ENCODE measurements around the gene PIN4. TPM values are rescaled to one million over a fixed set of nuclear protein-coding genes. Genes with fewer than 3 reads are reported as not detected.

Gene PIN4
- total and polyA plus RNA-seq, 10 of the 15 experiments (the other 5 are each of a cell fraction or from before 2014, with no cell fraction given) = 8.2 to 53.6 (median 33.9) TPM

DNA sequence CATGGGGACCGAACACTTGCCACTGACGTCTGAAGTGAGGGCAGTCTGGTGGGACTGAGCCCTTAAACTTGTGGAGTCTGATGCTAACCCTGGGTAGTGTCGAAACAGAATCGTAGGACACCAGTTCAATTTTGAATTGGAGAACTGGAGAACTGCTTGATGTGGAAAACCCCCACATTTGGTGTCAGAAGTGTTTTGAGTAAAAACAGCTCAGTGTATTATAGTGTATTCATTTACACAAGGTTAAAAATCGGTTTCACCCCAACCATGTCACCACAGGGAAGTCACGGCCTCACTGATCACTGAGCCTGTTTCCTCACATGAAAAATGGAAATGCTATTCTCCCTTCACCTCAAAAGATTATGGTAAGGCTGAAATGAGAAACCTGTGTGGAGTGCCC is 21.9 kb downstream of the PIN4 start (continued):
- TF ChIP-seq EGR1 (IDR thresholded peaks at IDR 0.05; ENCODE audit: borderline replicate concordance in 1 of 2, low read depth in 2 of 2, low read length in 2 of 2) = no peak

DNA sequence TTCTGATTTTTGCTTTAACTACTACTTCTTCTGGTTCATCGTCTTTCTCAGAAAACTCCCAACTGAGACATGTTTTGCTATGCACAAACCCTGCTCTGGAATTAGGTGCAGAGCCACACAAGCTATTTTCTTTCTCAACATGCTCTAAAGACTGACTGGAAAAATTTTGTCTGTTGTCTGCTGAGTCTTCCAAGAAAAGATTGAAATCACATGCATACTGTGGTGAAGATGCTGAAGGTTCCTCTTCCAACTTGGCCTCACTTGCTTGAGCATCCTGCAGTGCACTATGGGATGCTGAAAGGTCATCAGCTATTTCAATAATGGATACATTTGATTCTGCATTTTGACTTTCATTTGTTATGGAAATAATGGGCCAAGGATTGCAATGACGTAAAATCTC is 24.1 kb downstream of the PIN4 start:
- no peak for DNase-seq (ENCODE audit: low read depth, low spot score)
- Histone ChIP-seq H3K4me2 (ENCODE audit: control insufficient read depth, insufficient read depth) (no peak overlapping the region), H3K27ac (ENCODE audit: control insufficient read depth, insufficient read depth) (no peak overlapping the region), H3K4me1 (ENCODE audit: control insufficient read depth, insufficient read depth, low read length) (no peaks in the 10 kb centered on the region), H2AFZ (ENCODE audit: control insufficient read depth, low read depth, low read length) (no peak overlapping the region), H3K4me3 (no peak overlapping the region), H3K36me3 (ENCODE audit: control insufficient read depth in 2 of 2, insufficient read depth in 2 of 2, low read length in 1 of 2) (no peaks in the 10 kb centered on the region), H3K9ac (ENCODE audit: control insufficient read depth, insufficient read depth, low read length) (no peak overlapping the region), H3K9me3 (replicated peaks; ENCODE audit: control insufficient read depth, insufficient read depth, low read length) (no peaks in the 10 kb centered on the region), H4K20me1 (ENCODE audit: control insufficient read depth, insufficient read depth) (no peaks in the 10 kb centered on the region), H3K79me2 (ENCODE audit: control insufficient read depth, insufficient read depth, low read length) (no peaks in the 10 kb centered on the region), H3K27me3 (replicated peaks in 1 of 2; ENCODE audit: control insufficient read depth in 2 of 2, insufficient read depth in 2 of 2, low read length in 1 of 2) (no peaks in the 10 kb centered on the region)
- intact Hi-C loops (cut with micrococcal nuclease; ENCODE audit: unreplicated experiment) (no loop called here), in situ Hi-C loops (cut with MboI) (no loop called here)
- RAD21 ChIA-PET (ENCODE audit: unreplicated experiment) = no interaction called here
- POLR2A ChIA-PET = interaction anchor here (1.4 kb wide), 1 partner anchor 24 kb away, joined by 3 read pairs; the partner anchor contains the start of gene PIN4
- CTCF ChIA-PET = interaction anchor here (0.6 kb wide), 1 partner anchor 43 kb away, joined by 5 read pairs; no protein-coding TSS in a partner anchor
- SMC1A ChIA-PET (ENCODE audit: uncharacterized antibody, unreplicated experiment) = no interaction called here
- WGBS (ENCODE audit: insufficient coverage, insufficient replicate concordance, low lambda C conversion rate, missing lambda C conversion rate) = 37% methylated on average over 2 of the region's 2 CpGs
- ATAC-seq = no peak
- no peak for FAIRE-seq
- no TSS peak for BruUV-seq (replicated peaks)
- no peak for TF ChIP-seq ZNF274 (IDR thresholded peaks at IDR 0.05; ENCODE audit: insufficient read depth, insufficient read length)
- no peak for TF ChIP-seq CBFB (IDR thresholded peaks at IDR 0.05; ENCODE audit: low read depth)
- no peak for TF ChIP-seq STAT3 (IDR thresholded peaks at IDR 0.05; ENCODE audit: low read depth, low read length)
- TF ChIP-seq, protein P1, sequence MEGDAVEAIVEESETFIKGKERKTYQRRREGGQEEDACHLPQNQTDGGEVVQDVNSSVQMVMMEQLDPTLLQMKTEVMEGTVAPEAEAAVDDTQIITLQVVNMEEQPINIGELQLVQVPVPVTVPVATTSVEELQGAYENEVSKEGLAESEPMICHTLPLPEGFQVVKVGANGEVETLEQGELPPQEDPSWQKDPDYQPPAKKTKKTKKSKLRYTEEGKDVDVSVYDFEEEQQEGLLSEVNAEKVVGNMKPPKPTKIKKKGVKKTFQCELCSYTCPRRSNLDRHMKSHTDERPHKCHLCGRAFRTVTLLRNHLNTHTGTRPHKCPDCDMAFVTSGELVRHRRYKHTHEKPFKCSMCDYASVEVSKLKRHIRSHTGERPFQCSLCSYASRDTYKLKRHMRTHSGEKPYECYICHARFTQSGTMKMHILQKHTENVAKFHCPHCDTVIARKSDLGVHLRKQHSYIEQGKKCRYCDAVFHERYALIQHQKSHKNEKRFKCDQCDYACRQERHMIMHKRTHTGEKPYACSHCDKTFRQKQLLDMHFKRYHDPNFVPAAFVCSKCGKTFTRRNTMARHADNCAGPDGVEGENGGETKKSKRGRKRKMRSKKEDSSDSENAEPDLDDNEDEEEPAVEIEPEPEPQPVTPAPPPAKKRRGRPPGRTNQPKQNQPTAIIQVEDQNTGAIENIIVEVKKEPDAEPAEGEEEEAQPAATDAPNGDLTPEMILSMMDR (IDR thresholded peaks at IDR 0.05 in 2 of 3, conservative IDR thresholded peaks at IDR 0.05 in 1 of 3; ENCODE audit: control insufficient read depth in 2 of 3, extremely low read depth in 1 of 3, insufficient read depth in 1 of 3, low read depth in 3 of 3, low read length in 3 of 3) = no peak

Measured in GM12878 (cell line).